HepG2 (cell line): ENCODE data around the gene HYAL1. TPM values are rescaled to one million over a fixed set of nuclear protein-coding genes. Genes with fewer than 3 reads are reported as not detected.
A peak's percentile ranks its signal among the peaks of the same experiment; 100 is the strongest.

Source experiments
- CEBPG ChIP-seq: IDR thresholded peaks from 2 replicates; pipeline ENCODE4 v1.6.1; 2016
- DR1 ChIP-seq: sonication (generic); formaldehyde crosslinking; IDR thresholded peaks from 2 replicates; pipeline ENCODE4 v1.8.0; 2021; ENCODE audit warnings: mild to moderate bottlenecking, missing genetic modification reagents, inconsistent platforms
- DZIP1 ChIP-seq: sonication (generic); formaldehyde crosslinking; IDR thresholded peaks from 2 replicates; pipeline ENCODE4 v1.5.0; 2020; ENCODE audit warnings: mild to moderate bottlenecking, missing genetic modification reagents
- HDAC2 ChIP-seq: sonication (generic); formaldehyde crosslinking; IDR thresholded peaks from 2 replicates; pipeline ENCODE4 v1.4.0; 2020; ENCODE audit warnings: missing genetic modification reagents
- HIC2 ChIP-seq: sonication (generic); formaldehyde crosslinking; IDR thresholded peaks from 2 replicates; pipeline ENCODE4 v1.9.0; 2022; ENCODE audit warnings: low read depth, missing genetic modification reagents
- HNF4G ChIP-seq, 2 experiments: sonication (generic) in 1 of 2; formaldehyde crosslinking in 1 of 2; IDR thresholded peaks; 2 replicates each; pipeline versions ENCODE4 v1.4.0 to v1.6.1; 2011 to 2020; ENCODE audit warnings: borderline replicate concordance in 2 of 2, low read depth in 2 of 2, mild to moderate bottlenecking in 2 of 2, low read length in 1 of 2, missing genetic modification reagents in 1 of 2, moderate library complexity in 1 of 2
- PRDM15 ChIP-seq: sonication (generic); formaldehyde crosslinking; IDR thresholded peaks from 2 replicates; pipeline ENCODE4 v1.4.0; 2020; ENCODE audit warnings: missing genetic modification reagents
- TFDP1 ChIP-seq: IDR thresholded peaks from 2 replicates; pipeline ENCODE4 v1.6.1; 2016; ENCODE audit warnings: missing compliant biosample characterization, missing genetic modification reagents, borderline replicate concordance
- ZBED4 ChIP-seq: sonication (generic); formaldehyde crosslinking; IDR thresholded peaks from 2 replicates; pipeline ENCODE4 v1.4.0; 2020; ENCODE audit warnings: missing genetic modification reagents, borderline replicate concordance
- ZNF567 ChIP-seq: sonication (generic); formaldehyde crosslinking; IDR thresholded peaks from 2 replicates; pipeline ENCODE4 v1.8.1; 2023; ENCODE audit warnings: mild to moderate bottlenecking, missing genetic modification reagents, borderline replicate concordance
- ZNF746 ChIP-seq: sonication (generic); formaldehyde crosslinking; IDR thresholded peaks from 2 replicates; pipeline ENCODE4 v1.8.0; 2022; ENCODE audit warnings: mild to moderate bottlenecking, missing genetic modification reagents
- ZSCAN20 ChIP-seq: sonication (generic); formaldehyde crosslinking; IDR thresholded peaks from 2 replicates; pipeline ENCODE4 v1.4.0; 2020; ENCODE audit warnings: missing genetic modification reagents, mild to moderate bottlenecking, borderline replicate concordance
- polyA plus RNA-seq, 8 experiments: library from polyadenylated mRNA; depleted of rRNA in 3 of 8; stranded (reverse) in 7 of 8; unstranded in 1 of 8; fragments of >200 nt; fragmentation: Illumina TruSeq in 4 of 8; extraction: Trizol in 4 of 8; gene quantifications; 2 replicates each; pipeline versions ENCODE4 v1.2.1 to v1.2.3, GENCODE V29; 2011 to 2016; ENCODE audit warnings: low read depth in 4 of 8, missing spikeins in 1 of 8, mixed read lengths in 1 of 8; ENCODE audit not compliant: insufficient read depth in 1 of 8
- total RNA-seq, 5 experiments: library from RNA; depleted of rRNA; stranded (reverse); fragments of >200 nt; fragmentation: Illumina TruSeq; extraction: Trizol; gene quantifications; 2 replicates each; pipeline ENCODE4 v1.2.3, GENCODE V29; 2016; ENCODE audit warnings: low read depth in 1 of 5

Gene HYAL1
- total and polyA plus RNA-seq, 2 of the 13 experiments (the other 11 are each of a cell fraction or from before 2014, with no cell fraction given), result 76.5 to 193 TPM

GRCh38 chr3:50264383-50264963 lies 38.9 kb downstream of the HYAL1 start (continued):
- no peak for TF ChIP-seq TFDP1 (CRISPR knock-in tag)
- 0 out of 2 replicates have a peak, but pooled peaks have one; percentile 1 for TF ChIP-seq ZNF567 (CRISPR knock-in tag)
- TF ChIP-seq CEBPG (CRISPR knock-in tag), result peak; percentile 4; the same call in 1 of the 2 replicates
- TF ChIP-seq DZIP1 (CRISPR knock-in tag), result no peak
- no peak for TF ChIP-seq ZBED4 (CRISPR knock-in tag)
- TF ChIP-seq ZSCAN20 (CRISPR knock-in tag), result no peak
- 0 out of 2 replicates have a peak, but pooled peaks have one; percentile 36 for TF ChIP-seq PRDM15
- peak; percentile 57; the same call in 1 of the 2 replicates for TF ChIP-seq HNF4G (IDR thresholded peaks at IDR 0.05; ENCODE audit: borderline replicate concordance, low read depth, low read length)
- no peak for TF ChIP-seq HNF4G (CRISPR knock-in tag; IDR thresholded peaks at IDR 0.05; ENCODE audit: borderline replicate concordance, low read depth)
- peak; percentile 99 for TF ChIP-seq ZNF746
- peak; percentile 66 for TF ChIP-seq HDAC2 (CRISPR knock-in tag)
- peak; percentile 81 for TF ChIP-seq HIC2
- 0 out of 2 replicates have a peak, but pooled peaks have one; percentile 31 for TF ChIP-seq DR1
